Lower leg skin (tissue), 4 donors: Measurements from ENCODE around the gene LRIG1. TPM values are rescaled to one million over a fixed set of nuclear protein-coding genes. Genes with fewer than 3 reads are reported as not detected.

Experiments used
- DNase-seq, 2 donors: peaks; one replicate each; pipeline ENCODE4 v3.0.0-alpha.2; 2019; ENCODE audit warnings: low spot score in 2 of 2
- H3K4me3 ChIP-seq: fragments of 200-600 bp; sonication (generic); 2 replicates; pipeline ENCODE4 v1.5.1; 2017; ENCODE audit warnings: mild to moderate bottlenecking, low read depth; ENCODE audit not compliant: poor library complexity, severe bottlenecking
- CTCF ChIP-seq, 3 donors: fragments of 450-650 bp; IDR thresholded peaks; one replicate each; pipeline ENCODE4 v1.5.1; 2016; ENCODE audit warnings: antibody characterized with exemption in 3 of 3, mild to moderate bottlenecking in 3 of 3, moderate library complexity in 2 of 3
- POLR2A ChIP-seq, 2 donors: fragments of 450-650 bp; IDR thresholded peaks; one replicate each; pipeline ENCODE4 v1.6.1; 2016 to 2017; ENCODE audit warnings: antibody characterized with exemption in 2 of 2, mild to moderate bottlenecking in 1 of 2, moderate library complexity in 1 of 2
- WGBS, 2 donors: methylation state at CpG; one replicate each; pipeline ENCODE4 v1.1.5; 2018; 5-methylcytosine and 5-hydroxymethylcytosine counted together
- intact Hi-C: fragments of 100-400 bp; cut with DNase I; formaldehyde crosslinking; loops from one replicate; pipeline ENCODE4 v1.15.0; 2023; ENCODE audit warnings: low total_unique reads
- total RNA-seq, 4 donors: library from RNA; depleted of rRNA; stranded (reverse); fragments of >200 nt; gene quantifications; one replicate each; pipeline ENCODE4 v1.1.0, GENCODE V29; 2016

Gene LRIG1
- total RNA-seq, 4 donors from 2014 or later: 53.3 to 91.5 (median 69.8) TPM

- intact Hi-C loops: no loop called here
- H3K4me3 ChIP-seq: no peak overlapping the region
- WGBS, 2 donors: 92 to 100% methylated on average over 1 of the region's 1 CpG
- no peak for TF ChIP-seq CTCF (IDR thresholded peaks at IDR 0.05)
- no peak for TF ChIP-seq POLR2A (IDR thresholded peaks at IDR 0.05)
- DNase-seq: no peak
Measured at GRCh38 chr3:66355997-66356396, 144.8 kb downstream of the LRIG1 start.

- H3K4me3 ChIP-seq: no peak overlapping the region
- intact Hi-C loops: no loop called here
- no peak for TF ChIP-seq POLR2A (IDR thresholded peaks at IDR 0.05)
- no peak for TF ChIP-seq CTCF (IDR thresholded peaks at IDR 0.05)
- DNase-seq: no peak
- 86 to 94% methylated on average over 3 of the region's 3 CpGs for WGBS, 2 donors
Measured at GRCh38 chr3:66355394-66355793, 145.4 kb downstream of the LRIG1 start.

- no peak for DNase-seq
- no peak overlapping the region for H3K4me3 ChIP-seq
- intact Hi-C loops: no loop called here
- 87 to 92% methylated on average over 2 of the region's 2 CpGs for WGBS, 2 donors
- TF ChIP-seq CTCF (IDR thresholded peaks at IDR 0.05) (no peak), POLR2A (IDR thresholded peaks at IDR 0.05) (no peak)
Measured at GRCh38 chr3:66354001-66354400, 146.8 kb downstream of the LRIG1 start.

- H3K4me3 ChIP-seq: no peak overlapping the region
- TF ChIP-seq POLR2A (IDR thresholded peaks at IDR 0.05): no peak
- no peak for TF ChIP-seq CTCF (IDR thresholded peaks at IDR 0.05)
- intact Hi-C loops: no loop called here
- WGBS, 2 donors: 77% methylated on average over 6 of the region's 6 CpGs
- no peak for DNase-seq
Measured at GRCh38 chr3:66353530-66353929, 147.3 kb downstream of the LRIG1 start.

GRCh38 chr3:66353039-66353438, 147.8 kb downstream of the LRIG1 start:
- 99% methylated on average over 3 of the region's 3 CpGs for WGBS, 2 donors
- H3K4me3 ChIP-seq: no peak overlapping the region
- TF ChIP-seq POLR2A (IDR thresholded peaks at IDR 0.05) (no peak), CTCF (IDR thresholded peaks at IDR 0.05) (no peak)
- intact Hi-C loops: no loop called here
- no peak for DNase-seq

- no peak overlapping the region for H3K4me3 ChIP-seq
- 97 to 98% methylated on average over 8 of the region's 8 CpGs for WGBS, 2 donors
- no peak for DNase-seq
- intact Hi-C loops: no loop called here
- TF ChIP-seq POLR2A (IDR thresholded peaks at IDR 0.05) (no peak), CTCF (IDR thresholded peaks at IDR 0.05) (no peak)
Measured at GRCh38 chr3:66350601-66351000, 150.2 kb downstream of the LRIG1 start.
